WTC11 (cell line): ENCODE results near the gene CCSER2. TPM values are rescaled to one million over a fixed set of nuclear protein-coding genes. Genes with fewer than 3 reads are reported as not detected.

Source experiments
- ATAC-seq: fragments of 200-7000 bp; cut with Tn5 transposase; 2 replicates; pipeline ENCODE4 v1.10.0; 2021; ENCODE audit warnings: mild to moderate bottlenecking, moderate library complexity
- CTCF ChIA-PET: fragments of 300-600 bp; sonication (Branson Sonifier 250); formaldehyde crosslinking; loops from one replicate; lab custom pipeline; 2021; ENCODE audit warnings: antibody characterized with exemption; lab: Charles Lee
- POLR2A ChIA-PET: fragments of 350-600 bp; sonication (Branson Sonifier 250); formaldehyde crosslinking; loops from one replicate; lab custom pipeline; 2021; ENCODE audit warnings: antibody characterized with exemption; lab: Charles Lee
- DNase-seq: peaks from one replicate; pipeline ENCODE4 v3.0.0; 2021; ENCODE audit warnings: low spot score
- H3K27ac Mint-ChIP-seq: 2 replicates; pipeline ENCODE4 v1.8.0; 2021; ENCODE audit warnings: mixed read lengths
- H3K27me3 Mint-ChIP-seq: 2 replicates; pipeline ENCODE4 v1.8.0; 2021; ENCODE audit warnings: low read depth, mild to moderate bottlenecking, moderate library complexity, mixed read lengths
- H3K36me3 Mint-ChIP-seq: 2 replicates; pipeline ENCODE4 v1.8.0; 2021; ENCODE audit warnings: mixed read lengths
- H3K4me1 Mint-ChIP-seq: 2 replicates; pipeline ENCODE4 v1.8.0; 2022; ENCODE audit warnings: mixed read lengths
- H3K4me3 Mint-ChIP-seq: 2 replicates; pipeline ENCODE4 v1.8.0; 2021; ENCODE audit warnings: mild to moderate bottlenecking, moderate library complexity, mixed read lengths
- H3K9me3 Mint-ChIP-seq: 2 replicates; pipeline ENCODE4 v1.8.0; 2021; ENCODE audit warnings: mixed read lengths
- ATF3 ChIP-seq: sonication (generic); formaldehyde crosslinking; conservative IDR thresholded peaks from 2 replicates; pipeline ENCODE4 v1.8.1; 2022; ENCODE audit warnings: mild to moderate bottlenecking, missing genetic modification reagents
- ATF6 ChIP-seq: sonication (generic); formaldehyde crosslinking; IDR thresholded peaks from 2 replicates; pipeline ENCODE4 v1.8.1; 2023; ENCODE audit warnings: mild to moderate bottlenecking, missing genetic modification reagents
- CTCF ChIP-seq: fragments of 200-600 bp; IDR thresholded peaks from 2 replicates; pipeline ENCODE4 v1.8.0; 2022; ENCODE audit warnings: antibody characterized with exemption
- ESRRA ChIP-seq: sonication (generic); formaldehyde crosslinking; IDR thresholded peaks from 2 replicates; pipeline ENCODE4 v1.8.1; 2022; ENCODE audit warnings: mild to moderate bottlenecking, missing genetic modification reagents, borderline replicate concordance
- FOXP4 ChIP-seq: sonication (generic); formaldehyde crosslinking; IDR thresholded peaks from 2 replicates; pipeline ENCODE4 v1.8.0; 2022; ENCODE audit warnings: mild to moderate bottlenecking, missing genetic modification reagents
- GRHL2 ChIP-seq: fragments of 250-450 bp; sonication (Bioruptor Pico); IDR thresholded peaks from 2 replicates; pipeline ENCODE4 v1.8.0; 2022; ENCODE audit warnings: mild to moderate bottlenecking, moderate library complexity; ENCODE audit not compliant: insufficient replicate concordance, severe bottlenecking
- IRF2 ChIP-seq: sonication (generic); formaldehyde crosslinking; IDR thresholded peaks from 2 replicates; pipeline ENCODE4 v1.8.0; 2022; ENCODE audit warnings: low read depth, missing genetic modification reagents, borderline replicate concordance
- RORB ChIP-seq: fragments of 250-450 bp; sonication (Bioruptor Pico); IDR thresholded peaks from 2 replicates; pipeline ENCODE4 v1.9.0; 2021; ENCODE audit warnings: mild to moderate bottlenecking
- ZNF232 ChIP-seq: sonication (generic); formaldehyde crosslinking; IDR thresholded peaks from 2 replicates; pipeline ENCODE4 v1.8.0; 2022; ENCODE audit warnings: mild to moderate bottlenecking, missing genetic modification reagents
- total RNA-seq: library from RNA; stranded (reverse); gene quantifications from 3 replicates; pipeline ENCODE4 v1.2.3, GENCODE V29; 2021
- TF ChIP-seq, protein P1 (sequence below): sonication (generic); formaldehyde crosslinking; IDR thresholded peaks from 2 replicates; pipeline ENCODE4 v1.8.1; 2023; ENCODE audit warnings: mild to moderate bottlenecking, missing genetic modification reagents, borderline replicate concordance
- TF ChIP-seq, protein P2 (sequence below): sonication (generic); formaldehyde crosslinking; IDR thresholded peaks from 2 replicates; pipeline ENCODE4 v1.8.1; 2023; ENCODE audit warnings: mild to moderate bottlenecking, missing genetic modification reagents, moderate library complexity
- TF ChIP-seq, protein P3 (sequence below): fragments of 250-450 bp; sonication (Bioruptor Pico); conservative IDR thresholded peaks from 2 replicates; pipeline ENCODE4 v1.9.0; 2021; ENCODE audit warnings: mild to moderate bottlenecking
- TF ChIP-seq, protein P4 (sequence below): sonication (generic); formaldehyde crosslinking; IDR thresholded peaks from 2 replicates; pipeline ENCODE4 v1.8.1; 2023; ENCODE audit warnings: mild to moderate bottlenecking, moderate library complexity, missing genetic modification reagents

Gene CCSER2
- total RNA-seq, 1 experiment from 2014 or later: 30.6 TPM

- TF ChIP-seq, protein P1, sequence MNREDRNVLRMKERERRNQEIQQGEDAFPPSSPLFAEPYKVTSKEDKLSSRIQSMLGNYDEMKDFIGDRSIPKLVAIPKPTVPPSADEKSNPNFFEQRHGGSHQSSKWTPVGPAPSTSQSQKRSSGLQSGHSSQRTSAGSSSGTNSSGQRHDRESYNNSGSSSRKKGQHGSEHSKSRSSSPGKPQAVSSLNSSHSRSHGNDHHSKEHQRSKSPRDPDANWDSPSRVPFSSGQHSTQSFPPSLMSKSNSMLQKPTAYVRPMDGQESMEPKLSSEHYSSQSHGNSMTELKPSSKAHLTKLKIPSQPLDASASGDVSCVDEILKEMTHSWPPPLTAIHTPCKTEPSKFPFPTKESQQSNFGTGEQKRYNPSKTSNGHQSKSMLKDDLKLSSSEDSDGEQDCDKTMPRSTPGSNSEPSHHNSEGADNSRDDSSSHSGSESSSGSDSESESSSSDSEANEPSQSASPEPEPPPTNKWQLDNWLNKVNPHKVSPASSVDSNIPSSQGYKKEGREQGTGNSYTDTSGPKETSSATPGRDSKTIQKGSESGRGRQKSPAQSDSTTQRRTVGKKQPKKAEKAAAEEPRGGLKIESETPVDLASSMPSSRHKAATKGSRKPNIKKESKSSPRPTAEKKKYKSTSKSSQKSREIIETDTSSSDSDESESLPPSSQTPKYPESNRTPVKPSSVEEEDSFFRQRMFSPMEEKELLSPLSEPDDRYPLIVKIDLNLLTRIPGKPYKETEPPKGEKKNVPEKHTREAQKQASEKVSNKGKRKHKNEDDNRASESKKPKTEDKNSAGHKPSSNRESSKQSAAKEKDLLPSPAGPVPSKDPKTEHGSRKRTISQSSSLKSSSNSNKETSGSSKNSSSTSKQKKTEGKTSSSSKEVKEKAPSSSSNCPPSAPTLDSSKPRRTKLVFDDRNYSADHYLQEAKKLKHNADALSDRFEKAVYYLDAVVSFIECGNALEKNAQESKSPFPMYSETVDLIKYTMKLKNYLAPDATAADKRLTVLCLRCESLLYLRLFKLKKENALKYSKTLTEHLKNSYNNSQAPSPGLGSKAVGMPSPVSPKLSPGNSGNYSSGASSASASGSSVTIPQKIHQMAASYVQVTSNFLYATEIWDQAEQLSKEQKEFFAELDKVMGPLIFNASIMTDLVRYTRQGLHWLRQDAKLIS (CRISPR knock-in tag): no peak
- TF ChIP-seq ATF6 (CRISPR knock-in tag) (no peak), CTCF (no peak), RORB (no peak), ATF3 (no peak), ZNF232 (CRISPR knock-in tag) (no peak), FOXP4 (CRISPR knock-in tag) (no peak), IRF2 (CRISPR knock-in tag) (no peak)
- TF ChIP-seq, protein P2, sequence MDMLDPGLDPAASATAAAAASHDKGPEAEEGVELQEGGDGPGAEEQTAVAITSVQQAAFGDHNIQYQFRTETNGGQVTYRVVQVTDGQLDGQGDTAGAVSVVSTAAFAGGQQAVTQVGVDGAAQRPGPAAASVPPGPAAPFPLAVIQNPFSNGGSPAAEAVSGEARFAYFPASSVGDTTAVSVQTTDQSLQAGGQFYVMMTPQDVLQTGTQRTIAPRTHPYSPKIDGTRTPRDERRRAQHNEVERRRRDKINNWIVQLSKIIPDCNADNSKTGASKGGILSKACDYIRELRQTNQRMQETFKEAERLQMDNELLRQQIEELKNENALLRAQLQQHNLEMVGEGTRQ (CRISPR knock-in tag): no peak
- TF ChIP-seq, protein P3, sequence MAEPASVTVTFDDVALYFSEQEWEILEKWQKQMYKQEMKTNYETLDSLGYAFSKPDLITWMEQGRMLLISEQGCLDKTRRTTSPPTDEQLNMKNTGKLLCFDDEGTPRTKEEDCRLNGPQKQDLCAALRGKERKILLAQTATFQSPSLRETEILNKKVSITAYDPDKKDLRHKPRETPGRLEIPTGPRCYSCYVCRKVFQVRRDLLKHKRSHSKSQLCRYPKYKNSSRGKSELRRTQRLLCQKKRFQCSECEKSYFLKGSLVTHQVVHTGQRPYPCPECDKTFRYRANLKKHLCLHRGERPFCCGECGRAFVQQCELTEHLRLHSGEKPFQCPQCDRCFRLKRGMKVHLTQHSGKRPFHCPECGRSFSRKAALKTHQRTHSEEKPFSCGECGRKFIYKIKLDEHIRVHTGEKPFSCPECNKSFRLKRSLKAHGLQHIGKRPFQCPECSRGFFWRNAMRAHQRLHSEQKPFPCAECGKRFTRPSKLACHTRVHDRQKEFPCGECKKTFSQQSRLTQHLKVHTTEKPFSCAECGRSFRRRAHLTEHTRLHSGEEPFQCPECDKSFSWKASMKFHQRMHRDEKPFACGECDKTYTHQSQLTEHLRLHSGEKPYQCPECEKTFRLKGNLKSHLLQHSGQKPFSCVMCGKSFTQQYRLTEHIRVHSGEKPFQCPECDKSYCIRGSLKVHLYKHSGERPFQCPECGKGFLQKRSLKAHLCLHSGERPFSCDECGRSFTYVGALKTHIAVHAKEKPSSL (CRISPR knock-in tag): no peak
These were observed 35.9 kb upstream of the CCSER2 start (continued) for GRCh38 chr10:84292502-84292901.

DNA sequence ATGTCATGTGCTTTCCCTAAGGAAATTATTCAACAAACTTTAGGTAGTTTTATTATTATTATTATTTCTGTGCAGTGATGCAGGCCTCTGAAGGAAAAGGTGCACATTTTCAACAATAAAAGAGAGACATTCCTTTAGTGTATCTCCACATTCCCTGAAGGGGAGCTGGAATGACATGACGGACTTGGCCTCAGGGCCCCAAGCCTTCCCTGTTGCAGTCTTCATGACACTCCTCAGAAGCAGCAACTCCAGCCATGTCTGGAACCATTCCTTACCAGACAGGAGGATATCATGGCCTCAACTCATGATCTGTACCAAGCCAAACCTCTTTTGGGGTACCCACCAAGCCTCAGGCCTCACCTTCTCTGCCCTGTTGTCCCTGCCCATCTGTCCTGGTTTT is 35.2 kb upstream of the CCSER2 start:
- POLR2A ChIA-PET: interaction anchor here (0.6 kb wide), 1 partner anchor 12 kb away, joined by 3 read pairs; no protein-coding TSS in a partner anchor
- H3K4me1 Mint-ChIP-seq: peaks cover 45% of the 10 kb centered on the region
- CTCF ChIA-PET: interaction anchor here (1.3 kb wide), 1 partner anchor 59 kb away, joined by 3 read pairs; no protein-coding TSS in a partner anchor
- H3K4me3 Mint-ChIP-seq: no peak overlapping the region
- no peaks in the 10 kb centered on the region for H3K9me3 Mint-ChIP-seq
- no peak for ATAC-seq
- H3K27ac Mint-ChIP-seq: no peak overlapping the region
- H3K27me3 Mint-ChIP-seq: no peaks in the 10 kb centered on the region
- TF ChIP-seq, protein P4, sequence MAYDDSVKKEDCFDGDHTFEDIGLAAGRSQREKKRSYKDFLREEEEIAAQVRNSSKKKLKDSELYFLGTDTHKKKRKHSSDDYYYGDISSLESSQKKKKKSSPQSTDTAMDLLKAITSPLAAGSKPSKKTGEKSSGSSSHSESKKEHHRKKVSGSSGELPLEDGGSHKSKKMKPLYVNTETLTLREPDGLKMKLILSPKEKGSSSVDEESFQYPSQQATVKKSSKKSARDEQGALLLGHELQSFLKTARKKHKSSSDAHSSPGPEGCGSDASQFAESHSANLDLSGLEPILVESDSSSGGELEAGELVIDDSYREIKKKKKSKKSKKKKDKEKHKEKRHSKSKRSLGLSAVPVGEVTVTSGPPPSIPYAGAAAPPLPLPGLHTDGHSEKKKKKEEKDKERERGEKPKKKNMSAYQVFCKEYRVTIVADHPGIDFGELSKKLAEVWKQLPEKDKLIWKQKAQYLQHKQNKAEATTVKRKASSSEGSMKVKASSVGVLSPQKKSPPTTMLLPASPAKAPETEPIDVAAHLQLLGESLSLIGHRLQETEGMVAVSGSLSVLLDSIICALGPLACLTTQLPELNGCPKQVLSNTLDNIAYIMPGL: no peak
- no peak for TF ChIP-seq GRHL2
- no peak for TF ChIP-seq ESRRA (CRISPR knock-in tag)
- TF ChIP-seq, all 79 proteins: peak for 0
- DNase-seq: no peak
- H3K36me3 Mint-ChIP-seq: no peaks in the 10 kb centered on the region
